ENCODE measurements around the gene NT5E.

- TF ChIP-seq POLR2A (IDR thresholded peaks at IDR 0.05; ENCODE audit: low read length) (no peak), GATA1 (IDR thresholded peaks at IDR 0.05; ENCODE audit: low read depth, low read length) (no peak)
These were observed 56.7 kb downstream of the NT5E start for GRCh38 chr6:85506441-85507093.

Measured in erythroblast (primary cell).